CD4-positive, alpha-beta T cell treated with Interferon alpha-2 for 1 hour (primary cell): Measurements from ENCODE around the gene C14orf180.

Experiments
- DNase-seq, 2 donors: peaks; one replicate each; pipeline ENCODE4 v3.0.0-alpha.2; 2020 to 2022

C14orf180 gene

DNA sequence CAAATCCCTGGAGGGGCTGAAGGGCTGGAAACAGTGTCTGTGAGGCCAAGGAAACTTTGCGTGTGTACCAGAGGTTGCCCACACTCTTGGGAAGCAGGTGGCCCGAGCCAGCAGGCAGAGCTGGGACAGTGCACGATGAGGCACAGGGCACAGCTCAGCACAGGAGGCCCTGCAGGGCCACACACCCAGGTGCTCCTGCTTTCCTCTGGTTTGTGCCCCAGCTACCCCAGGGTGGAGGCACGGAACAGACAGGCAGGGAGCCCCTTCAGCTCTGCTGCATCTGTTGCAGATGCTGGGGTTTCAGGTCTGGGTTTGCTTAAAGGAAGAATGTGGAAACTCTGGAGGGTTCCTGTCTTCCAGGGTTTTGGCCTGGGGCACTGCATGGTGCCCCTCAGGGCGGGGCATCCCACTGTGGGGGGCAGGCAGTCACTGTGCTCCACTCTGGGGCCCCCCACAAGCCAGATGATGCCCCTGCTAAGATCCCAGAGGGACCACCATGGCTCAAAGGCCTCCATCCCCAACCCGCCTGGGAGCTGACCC lies 16.4 kb downstream of the C14orf180 start:
- DNase-seq, result no peak

DNA sequence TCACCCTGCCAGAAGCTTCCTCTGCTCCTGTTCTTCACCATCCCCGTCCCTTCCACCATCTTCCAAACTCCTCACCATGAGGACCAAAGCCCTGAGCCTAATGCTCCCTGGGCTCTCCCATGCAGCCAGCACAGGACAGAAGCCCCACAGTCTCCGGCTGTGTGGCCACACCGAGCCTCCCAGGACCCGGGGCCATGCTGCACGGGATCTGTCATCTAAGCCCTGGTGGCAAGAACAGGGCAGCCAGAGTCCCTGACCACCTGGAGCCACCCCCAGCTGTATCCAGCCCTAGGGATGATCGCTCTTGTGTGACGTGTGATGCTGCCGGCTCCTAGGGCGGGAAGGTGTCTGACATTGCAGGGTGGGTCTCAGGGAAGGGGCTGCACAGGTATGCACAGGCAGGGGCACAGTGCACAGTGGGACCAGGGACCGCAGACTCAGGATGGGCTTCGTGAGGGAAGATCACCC lies 16.9 kb downstream of the C14orf180 start:
- DNase-seq, result no peak

DNA sequence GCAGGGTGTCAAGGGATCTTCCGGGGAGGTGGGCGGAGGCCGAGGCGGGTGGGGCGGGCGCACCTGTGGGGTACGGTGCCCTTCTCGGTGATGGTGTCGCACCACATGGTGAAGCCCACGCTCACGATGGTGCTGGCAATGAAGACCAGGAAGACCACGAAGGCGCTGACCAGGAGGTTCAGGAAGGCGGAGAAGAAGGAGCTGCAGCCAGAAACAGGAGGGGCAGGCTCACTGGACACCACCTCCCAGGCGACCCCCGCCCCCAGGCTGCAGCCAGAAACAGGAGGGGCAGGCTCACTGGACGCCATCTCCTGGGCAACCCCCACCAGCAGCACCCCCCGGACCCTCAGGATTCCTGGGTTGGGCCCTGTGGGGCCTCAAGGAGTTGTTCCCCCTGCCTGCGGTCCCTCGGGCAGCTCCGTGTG lies 17.4 kb downstream of the C14orf180 start:
- DNase-seq, result no peak

DNA sequence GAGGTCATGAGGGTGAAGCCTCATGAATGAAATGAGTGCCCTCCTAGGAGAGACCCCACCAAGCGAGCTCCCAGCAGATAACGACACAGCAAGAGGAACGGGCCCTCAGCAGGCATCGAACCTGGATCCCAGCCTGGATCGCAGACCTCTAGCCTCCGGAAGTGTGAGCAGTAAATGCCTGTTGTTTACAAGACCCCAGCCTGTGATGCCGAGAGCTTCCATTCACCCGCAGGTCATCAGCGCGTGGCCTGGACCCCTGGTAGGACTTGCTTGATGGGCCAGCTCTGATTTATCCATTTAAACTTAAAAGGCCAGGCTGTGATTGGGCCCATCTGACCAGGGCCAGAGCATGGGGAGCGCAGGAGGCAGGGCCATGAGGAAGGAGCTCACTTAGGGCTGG lies 18.0 kb downstream of the C14orf180 start:
- no peak for DNase-seq

DNA sequence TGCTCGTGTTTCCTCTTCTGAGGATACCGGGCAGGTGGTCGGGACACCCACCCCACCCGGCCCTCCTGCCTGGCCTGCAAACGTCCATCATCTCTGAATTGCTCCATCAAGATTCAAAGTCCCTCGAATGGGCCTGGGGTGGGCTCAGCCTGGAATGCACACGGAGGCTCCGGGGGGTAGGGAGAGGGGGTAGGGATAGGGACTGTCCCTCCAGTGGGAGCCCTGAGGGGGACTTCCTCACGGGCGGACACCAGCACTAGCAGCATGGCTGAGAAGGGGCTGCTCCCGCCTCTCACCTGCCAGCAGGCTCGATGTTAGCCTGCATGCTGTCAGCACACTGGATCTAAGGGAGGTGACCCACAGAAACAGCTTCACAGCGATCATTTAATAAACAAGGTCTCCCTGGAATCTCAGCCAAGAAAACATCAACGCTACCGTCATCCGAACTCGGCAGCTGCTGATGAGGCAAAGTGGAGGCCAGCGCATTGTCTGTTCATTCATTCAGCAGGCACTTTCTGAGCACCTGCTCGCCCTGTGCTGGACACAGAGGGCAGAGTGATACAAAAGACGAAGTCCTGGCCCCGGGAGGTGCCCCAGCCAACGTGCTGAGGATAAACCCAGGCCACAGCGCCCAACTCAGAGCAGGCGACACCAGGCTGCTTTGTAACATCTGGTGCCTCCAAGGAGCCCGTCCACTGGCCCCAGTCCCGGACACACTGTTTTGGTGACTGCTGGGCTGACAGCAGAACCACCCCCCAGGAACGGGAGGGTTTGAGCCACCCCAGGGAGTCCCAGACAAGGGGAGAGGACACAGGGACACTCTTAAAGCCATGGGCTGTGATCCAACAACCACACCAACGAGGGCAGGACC lies 18.7 kb downstream of the C14orf180 start:
- DNase-seq, result no peak

DNA sequence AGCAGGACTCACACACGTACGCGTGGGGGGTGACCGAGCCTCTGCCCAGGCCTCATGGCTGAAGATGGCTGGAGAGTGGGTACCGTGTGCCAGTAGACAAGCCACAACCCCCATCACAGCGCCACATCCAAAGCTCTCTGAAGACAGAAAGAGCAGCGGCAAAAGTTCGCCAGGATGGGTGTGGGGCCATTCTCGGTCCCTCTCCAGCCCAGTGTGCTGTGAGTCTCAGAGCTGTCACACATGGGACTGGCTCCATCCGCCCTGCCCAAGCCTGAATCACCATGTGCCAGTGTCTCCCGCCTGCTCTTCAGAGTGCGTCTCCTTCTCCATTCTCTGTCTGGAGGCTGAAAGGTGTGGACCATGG lies 19.3 kb downstream of the C14orf180 start:
- DNase-seq, result no peak

DNA sequence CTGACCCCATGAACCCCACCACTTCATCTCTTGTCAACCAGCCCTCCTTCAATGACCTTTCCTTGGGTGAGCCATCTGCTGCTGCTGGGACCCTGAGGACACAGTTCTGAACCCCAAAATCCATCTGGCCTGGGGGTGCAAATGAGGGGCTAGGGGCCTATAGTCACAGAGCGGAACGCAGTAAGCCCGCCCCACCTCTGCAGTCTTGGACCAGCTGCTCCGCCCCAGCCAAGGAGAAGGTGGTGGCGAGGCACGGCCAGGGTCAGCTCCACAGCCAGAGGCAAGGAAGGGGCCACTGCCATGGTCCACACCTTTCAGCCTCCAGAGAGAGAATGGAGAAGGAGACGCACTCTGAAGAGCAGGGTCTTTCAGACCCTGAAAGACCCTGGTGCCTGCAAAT lies 19.9 kb downstream of the C14orf180 start:
- no peak for DNase-seq

DNA sequence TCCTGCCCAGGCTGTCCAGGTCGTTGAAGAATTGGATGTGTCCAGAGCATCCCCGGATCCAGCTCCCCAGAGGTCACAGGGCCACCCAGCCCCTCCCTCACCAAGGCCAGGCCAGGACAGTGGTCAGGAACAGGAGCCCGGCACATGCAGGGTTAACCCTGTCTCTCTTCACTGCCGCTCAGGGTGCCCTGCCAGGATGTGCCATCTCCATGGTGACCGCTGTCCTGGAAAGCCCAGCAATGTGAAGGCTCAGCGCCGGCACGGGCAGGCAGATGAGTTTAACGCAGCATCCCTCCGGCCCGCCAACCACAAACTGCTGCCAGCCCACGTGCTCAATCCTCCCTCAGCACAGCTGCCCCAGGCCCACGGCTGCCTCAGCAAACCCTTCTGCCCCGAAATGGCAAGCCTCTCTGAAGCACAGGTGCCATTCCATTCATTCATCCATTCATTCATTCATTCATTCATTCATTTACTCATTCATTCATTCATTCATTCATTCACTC lies 20.6 kb downstream of the C14orf180 start:
- DNase-seq, result no peak

DNA sequence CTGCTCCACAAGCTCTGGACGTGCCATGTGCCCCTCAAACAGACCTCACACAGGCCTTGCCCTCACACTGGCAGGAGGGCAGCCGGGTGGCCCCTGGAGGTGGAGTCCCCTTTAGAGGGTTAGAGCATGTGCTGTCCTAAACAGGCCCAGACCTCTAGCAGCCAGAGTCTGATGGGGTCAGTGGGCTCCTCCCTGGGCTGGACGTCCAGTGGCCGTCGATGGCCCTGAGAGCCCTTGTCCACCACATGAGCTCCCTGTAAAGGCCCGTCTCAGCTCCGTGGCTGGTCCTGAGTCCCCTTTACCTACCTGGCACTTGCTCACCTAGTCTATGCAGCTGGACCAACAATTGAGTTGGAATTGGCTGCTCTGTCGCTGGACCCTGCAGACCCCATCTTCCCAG lies 21.2 kb downstream of the C14orf180 start:
- DNase-seq, result no peak

DNA sequence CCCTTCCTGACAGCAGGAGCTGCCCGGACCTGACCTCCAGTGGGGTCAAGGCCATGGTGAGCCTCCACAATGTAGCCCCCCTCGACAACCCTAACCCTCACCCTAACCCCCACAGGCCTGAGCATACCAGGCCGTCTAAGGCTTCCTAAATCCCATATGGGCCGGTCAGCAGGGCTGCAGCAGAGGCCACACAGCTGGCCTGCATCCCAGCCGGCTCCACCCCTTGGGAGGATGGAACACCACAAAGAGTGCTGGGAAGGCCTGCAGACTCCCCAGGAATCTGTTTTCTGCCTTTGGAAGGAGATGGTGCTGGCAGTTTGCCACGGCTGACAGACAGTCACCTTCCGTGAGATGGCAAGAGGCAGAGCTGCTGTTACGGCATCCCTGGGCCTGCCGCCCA lies 22.2 kb downstream of the C14orf180 start:
- no peak for DNase-seq

DNA sequence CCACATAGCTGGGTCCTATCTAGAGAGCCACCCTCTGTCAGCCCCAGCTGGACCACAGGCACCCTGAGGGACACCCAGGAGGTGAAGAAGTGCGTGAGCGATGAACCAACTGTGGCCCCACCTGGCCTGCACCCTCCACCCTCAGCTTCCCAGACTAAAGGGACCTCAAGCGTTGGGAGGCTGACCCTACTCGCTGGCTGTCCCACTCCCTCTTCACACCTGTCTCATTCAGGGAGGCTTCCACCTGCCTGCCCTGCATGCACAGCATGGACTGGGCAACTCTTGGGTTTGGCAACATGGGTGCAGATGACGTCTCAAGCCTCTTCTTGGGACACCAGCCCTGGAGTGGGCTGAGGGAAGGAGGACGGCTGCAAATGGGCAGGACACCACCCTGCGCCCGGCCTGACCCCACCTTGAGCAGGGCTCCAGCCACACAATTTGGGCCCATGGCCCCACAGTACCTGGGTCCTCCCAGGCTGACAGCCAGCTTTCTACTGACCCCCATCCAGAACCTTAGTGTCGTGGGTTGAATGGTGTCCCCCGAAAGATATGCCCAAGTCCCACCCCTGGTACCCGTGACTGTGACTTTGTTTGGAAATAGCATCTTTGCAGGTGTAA lies 22.9 kb downstream of the C14orf180 start:
- no peak for DNase-seq

DNA sequence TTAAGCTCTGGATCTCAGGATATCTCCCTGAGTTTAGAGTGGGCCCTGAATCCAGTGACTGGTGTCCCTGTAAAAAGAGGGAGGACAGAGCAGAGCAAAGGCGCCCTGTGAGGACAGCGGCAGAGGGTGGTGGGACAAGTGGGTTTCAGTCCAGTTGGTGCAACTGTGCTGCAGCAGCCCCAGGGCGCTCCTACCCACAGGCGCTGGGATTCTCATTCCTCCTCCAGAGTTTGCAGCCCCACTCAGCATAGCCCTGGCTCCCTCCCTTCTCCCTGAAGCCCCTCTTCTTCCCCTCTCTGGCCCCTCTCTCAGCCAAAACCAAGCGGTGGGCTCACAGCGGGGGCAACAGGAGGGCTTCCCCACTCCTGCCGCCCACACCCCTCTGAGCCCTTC lies 23.4 kb downstream of the C14orf180 start:
- DNase-seq, result no peak

DNA sequence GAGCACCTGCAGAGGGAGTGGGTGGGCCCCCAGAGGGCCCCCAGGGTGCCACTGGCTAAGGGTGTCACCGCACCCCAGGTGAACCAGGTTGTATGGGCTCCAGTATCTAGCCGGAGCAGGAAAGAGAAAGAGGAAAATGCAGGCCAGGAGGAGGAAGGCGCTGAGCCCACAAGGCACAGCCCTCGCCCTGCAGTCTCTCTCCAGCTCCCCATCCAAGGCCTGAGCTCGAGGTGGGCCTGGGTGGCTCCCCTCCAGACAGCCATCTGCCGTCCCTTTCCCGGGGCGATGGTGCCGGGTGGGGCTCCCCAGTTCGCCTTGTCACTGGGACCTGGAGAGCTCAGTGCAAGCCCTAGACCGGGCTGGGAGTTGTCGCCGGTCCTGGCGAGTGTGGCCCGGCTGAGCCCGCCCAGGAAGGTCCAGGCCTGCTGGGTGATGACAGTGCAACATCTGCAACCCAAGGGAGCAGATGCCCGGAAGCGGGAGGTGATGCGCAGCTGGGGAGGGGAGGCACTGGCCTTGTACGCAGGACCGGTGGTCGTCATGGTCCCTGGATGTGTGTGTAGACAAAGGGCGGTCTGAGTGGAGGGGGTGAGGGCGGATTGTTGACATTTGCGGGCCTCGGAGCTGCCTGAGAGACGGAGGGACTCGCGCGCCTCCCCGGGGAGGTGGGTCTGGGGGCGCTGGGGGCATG lies 24.3 kb downstream of the C14orf180 start:
- DNase-seq, result no peak

DNA sequence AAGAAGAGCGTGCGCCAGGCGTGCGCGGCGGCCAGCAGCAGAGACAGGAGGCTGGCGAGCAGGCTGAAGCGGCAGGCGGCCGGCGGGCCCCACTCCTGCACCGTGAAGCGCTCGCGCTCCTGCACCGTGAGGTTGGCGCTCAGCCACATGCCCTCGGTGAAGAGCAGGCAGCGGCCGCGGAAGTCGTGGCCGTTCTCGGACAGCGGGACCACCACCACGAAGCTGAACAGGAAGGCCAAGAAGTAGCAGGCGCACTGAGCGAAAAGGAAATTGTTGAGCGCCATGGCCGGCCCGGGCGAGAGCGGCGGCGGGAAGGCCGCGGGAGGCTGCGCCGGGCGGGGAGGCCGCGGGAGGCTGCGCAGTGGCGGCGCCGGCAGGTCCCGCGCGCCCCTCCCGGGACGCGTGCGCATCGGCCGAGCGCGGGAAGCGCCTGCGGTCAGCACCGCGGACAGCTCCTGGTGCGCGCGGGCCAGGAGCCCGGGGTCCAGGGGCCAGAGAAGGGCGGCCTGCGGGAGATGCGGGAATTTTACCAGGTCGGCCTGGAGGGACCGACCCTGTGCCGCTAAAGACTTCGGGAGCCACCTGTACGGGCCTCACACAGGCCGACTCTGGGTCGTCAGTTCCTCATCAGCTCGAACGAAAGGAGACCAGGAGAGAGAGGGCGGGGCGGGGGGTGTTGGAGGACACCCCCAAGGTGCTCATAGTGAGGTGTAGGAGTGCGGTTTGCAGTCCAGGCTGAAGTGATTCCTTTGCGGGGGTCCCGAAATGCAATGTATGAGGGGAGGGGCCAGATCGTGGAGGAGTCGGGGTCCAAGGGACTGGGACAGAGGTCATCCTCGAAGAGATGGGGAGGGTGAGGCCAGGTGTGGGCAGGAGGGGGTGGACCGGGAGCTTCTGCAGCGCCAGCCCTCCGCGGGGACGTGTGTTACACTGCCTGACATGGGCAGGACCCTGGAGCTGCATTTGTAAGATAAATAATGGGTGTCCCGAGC lies 25.2 kb downstream of the C14orf180 start, which contains the start of gene TMEM179:
Gene TMEM179, minus strand, starts transcription at position 315 of the 992 bp plus-strand sequence. Its CDS starts 31 bp downstream, at position 284.
- DNase-seq, result no peak

DNA sequence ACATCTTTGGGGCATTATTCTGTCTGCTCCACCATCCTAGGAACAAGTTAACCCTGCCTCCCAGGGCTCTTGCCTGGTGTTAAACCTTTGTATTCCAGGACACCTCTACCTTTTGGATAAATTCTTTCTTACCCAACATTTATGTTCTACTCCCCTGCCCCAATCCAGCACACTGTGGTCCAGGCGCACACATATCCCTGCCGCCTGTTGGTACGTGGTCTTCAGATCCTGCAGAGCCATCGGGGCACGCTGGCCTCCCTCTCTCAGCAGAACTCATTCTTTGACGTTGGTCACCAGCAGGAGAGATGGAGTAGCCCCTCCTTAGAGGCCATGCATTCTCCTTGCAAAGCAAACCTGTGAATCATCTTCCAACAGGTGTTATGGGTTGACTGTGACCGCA lies 30.1 kb downstream of the C14orf180 start:
- no peak for DNase-seq

DNA sequence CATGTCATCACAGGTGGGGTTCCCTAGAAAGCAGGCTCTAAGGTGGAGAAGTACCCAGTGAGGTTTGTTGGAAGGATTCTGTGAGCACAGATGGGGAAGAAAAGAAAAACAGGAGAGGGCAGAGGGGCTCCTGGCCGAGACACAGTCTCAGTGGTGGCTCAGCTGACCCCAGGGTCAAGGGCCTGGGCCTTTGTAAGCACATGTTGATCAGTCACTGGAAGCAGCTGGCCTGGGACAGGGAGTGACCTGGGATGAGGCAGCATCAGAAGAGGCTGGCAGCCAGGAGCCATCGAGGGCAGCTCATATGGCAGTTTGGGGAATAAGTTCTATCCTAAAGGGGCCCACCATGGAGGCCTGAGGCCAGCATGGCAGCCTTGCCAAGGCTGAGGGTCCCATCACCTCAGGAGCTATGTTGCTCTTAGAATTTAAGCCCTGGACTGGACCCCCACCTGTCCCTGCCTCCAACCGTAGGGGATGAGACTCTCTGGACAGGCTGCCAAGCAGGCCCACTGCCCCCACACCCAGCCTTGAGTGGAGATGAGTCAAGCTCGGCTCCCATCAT lies 31.3 kb downstream of the C14orf180 start:
- DNase-seq, result no peak

DNA sequence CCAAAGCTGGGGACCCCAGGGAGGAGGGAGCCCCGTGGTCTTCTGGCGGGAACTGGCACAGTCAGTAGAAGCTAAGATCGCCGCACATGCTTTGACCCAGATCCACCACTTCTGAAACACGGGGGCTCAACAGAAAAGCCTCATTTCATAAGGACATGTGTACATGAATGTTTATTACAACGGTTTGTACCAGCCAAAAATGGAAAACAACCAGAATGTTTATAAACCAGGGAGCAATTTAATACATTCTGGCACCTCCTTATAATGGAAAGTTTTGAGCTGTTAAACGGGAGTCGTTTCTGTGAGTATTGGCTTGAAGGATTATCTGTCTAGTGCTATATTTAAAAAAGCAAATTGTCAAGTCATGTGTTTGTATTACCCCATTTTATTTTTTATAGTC lies 32.3 kb downstream of the C14orf180 start:
- DNase-seq, result no peak

DNA sequence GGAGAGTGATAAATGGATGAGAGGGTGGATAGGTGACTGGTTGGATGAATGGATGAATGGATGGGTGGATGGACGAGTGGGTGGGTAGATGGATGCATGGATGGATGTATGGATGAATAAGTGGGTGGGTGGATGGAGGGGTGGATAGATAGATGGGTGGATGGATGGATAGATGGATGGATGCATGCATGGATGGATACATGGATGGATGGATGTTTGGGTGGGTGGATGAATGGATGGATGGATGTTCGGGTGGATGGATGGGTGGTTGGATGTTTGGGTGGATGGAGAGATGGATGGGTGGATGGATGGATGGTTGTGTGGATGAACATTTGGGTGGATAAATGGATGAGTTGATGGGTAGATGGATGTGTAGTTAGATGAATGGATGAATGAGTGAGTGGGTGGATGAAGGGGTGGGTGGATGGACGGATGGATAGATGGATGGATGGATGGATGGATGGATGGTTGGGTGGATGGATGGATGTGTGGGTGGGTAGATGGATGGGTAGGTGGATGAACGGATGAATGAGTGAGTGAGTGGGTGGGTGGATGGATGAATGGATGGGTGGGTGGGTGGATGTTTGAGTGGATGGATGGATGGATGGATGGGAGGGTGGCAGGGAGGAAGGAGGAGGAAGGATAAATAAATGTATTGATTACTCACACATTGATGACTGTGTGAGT lies 34.7 kb downstream of the C14orf180 start:
- no peak for DNase-seq

DNA sequence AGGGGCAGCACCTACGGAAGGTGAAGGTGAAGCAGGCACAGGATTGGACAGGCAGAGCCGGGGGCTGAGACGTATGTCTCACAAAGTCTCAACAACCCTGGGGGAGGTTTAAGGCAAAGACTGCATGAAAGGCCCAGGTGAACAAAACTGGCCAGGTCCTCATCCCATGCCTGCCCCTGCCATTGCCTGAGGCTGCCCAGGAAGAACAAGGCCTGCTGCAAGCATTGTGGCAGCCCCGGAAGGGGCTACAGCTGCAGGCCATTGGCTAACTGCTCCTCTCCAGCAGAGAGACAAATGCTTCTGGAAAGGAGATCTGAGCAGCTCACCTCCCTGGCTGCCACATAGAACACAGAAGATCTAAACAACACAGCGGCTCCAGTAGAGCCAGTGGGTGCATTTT lies 45.4 kb downstream of the C14orf180 start:
- no peak for DNase-seq

DNA sequence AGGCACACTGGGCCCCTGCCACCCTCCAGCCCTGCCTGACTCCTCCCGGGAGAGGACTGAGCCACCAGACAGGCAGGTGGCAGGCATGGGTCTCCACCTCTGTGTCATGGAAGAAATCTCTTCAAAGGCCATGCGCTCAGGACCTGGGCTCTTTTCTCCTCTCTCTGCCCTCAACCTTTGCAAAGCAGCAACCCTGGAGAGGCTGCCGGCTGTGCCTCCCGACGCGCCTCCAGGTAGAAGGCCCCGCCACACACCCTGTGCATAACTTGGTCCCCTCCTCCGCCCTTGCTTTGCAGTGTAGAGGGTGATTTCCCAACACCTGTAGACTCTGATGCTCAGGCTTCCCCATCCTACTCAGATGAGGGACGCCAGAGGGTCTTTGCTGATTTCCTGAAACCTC lies 53.2 kb downstream of the C14orf180 start:
- DNase-seq, result no peak
